Gastrocnemius medialis (tissue), 4 donors: Measurements from ENCODE around the gene OR6B3. TPM values are rescaled to one million over a fixed set of nuclear protein-coding genes. Genes with fewer than 3 reads are reported as not detected.

Experiments used
- ATAC-seq, 2 donors: fragments of 150-250 bp; one replicate each; pipeline ENCODE4 v1.9.1; 2016
- DNase-seq, 2 donors: peaks; one replicate each; pipeline ENCODE4 v3.0.0-alpha.2; 2019
- H3K27ac ChIP-seq, 4 donors: fragments of 200-600 bp; sonication (generic); 1 replicate in 1 of 4; 2 replicates in 3 of 4; pipeline ENCODE4 v1.5.1; 2016 to 2018; ENCODE audit warnings: mild to moderate bottlenecking in 2 of 4, moderate library complexity in 1 of 4
- H3K27me3 ChIP-seq, 3 donors: fragments of 200-600 bp; sonication (generic) in 2 of 3; 1 replicate in 1 of 3; 2 replicates in 2 of 3; pipeline versions ENCODE4 v1.5.1 to v1.6.0; 2016 to 2019; ENCODE audit warnings: mild to moderate bottlenecking in 1 of 3, moderate library complexity in 1 of 3
- H3K36me3 ChIP-seq, 2 donors: fragments of 200-600 bp; sonication (generic) in 1 of 2; one replicate each; pipeline ENCODE4 v1.5.1; 2017 to 2018
- H3K4me1 ChIP-seq, 2 donors: fragments of 200-600 bp; sonication (generic) in 1 of 2; one replicate each; pipeline ENCODE4 v1.5.1; 2016 to 2017; ENCODE audit warnings: mild to moderate bottlenecking in 2 of 2
- H3K4me3 ChIP-seq, 4 donors: fragments of 200-600 bp; sonication (generic) in 3 of 4; 1 replicate in 1 of 4; 2 replicates in 3 of 4; pipeline ENCODE4 v1.5.1; 2016 to 2019; ENCODE audit warnings: mild to moderate bottlenecking in 2 of 4
- H3K9me3 ChIP-seq, 3 donors: fragments of 200-600 bp; sonication (generic) in 2 of 3; 1 replicate in 1 of 3; 2 replicates in 2 of 3; pipeline ENCODE4 v1.5.1; 2016 to 2019
- POLR2A ChIP-seq, 2 donors: fragments of 450-650 bp; IDR thresholded peaks; one replicate each; pipeline ENCODE4 v1.6.1; 2017; ENCODE audit warnings: antibody characterized with exemption in 2 of 2, mild to moderate bottlenecking in 2 of 2, moderate library complexity in 2 of 2
- in situ Hi-C, 4 donors: fragments of 200-750 bp; cut with MboI; loops; one replicate each; pipeline versions ENCODE4 v1.15.0 to v1.8.0; 2017; ENCODE audit warnings: low sequenced_read_pairs in 4 of 4
- intact Hi-C: fragments of 100-400 bp; cut with DNase I; formaldehyde crosslinking; loops from one replicate; pipeline ENCODE4 v1.15.1; 2023; ENCODE audit warnings: low total_unique reads
- total RNA-seq, 4 donors: library from RNA; depleted of rRNA; stranded (reverse); fragments of >200 nt; gene quantifications; one replicate each; pipeline versions ENCODE4 v1.1.0 to v1.2.3, GENCODE V29; 2016
- TF ChIP-seq, protein P1 (sequence below), 5 experiments: fragments of 450-650 bp in 3 of 5; fragments of 200-600 bp in 2 of 5; sonication (generic) in 2 of 5; IDR thresholded peaks in 4 of 5; conservative IDR thresholded peaks in 1 of 5; 1 replicate in 4 of 5; 2 replicates in 1 of 5; pipeline ENCODE4 v1.5.1; 2016 to 2019; ENCODE audit warnings: antibody characterized with exemption in 5 of 5, mild to moderate bottlenecking in 3 of 5, moderate library complexity in 3 of 5

Gene OR6B3
- total RNA-seq, 4 donors from 2014 or later: not detected

DNA sequence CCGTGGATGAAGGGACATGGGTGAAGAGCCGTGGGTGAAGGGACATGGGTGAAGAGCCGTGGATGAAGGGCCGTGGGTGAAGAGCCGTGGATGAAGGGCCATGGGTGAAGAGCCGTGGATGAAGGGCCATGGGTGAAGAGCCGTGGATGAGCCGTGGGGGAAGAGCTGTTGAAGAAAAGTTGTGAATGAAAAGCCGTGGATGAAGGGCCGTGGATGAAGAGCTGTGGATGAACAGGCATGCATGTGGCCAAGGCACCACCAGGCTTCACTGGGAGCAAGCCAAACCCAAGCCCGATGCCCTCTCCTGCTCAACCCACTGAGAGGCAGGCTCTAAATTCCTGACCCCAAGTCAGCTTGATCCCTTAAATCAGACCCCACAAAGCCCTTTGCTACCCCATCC, 10.6 kb downstream of the OR6B3 start:
- Histone ChIP-seq H3K36me3 (no peaks in the 10 kb centered on the region), H3K9me3 (no peaks in the 10 kb centered on the region), H3K27ac (no peak overlapping the region), H3K4me3 (no peak overlapping the region), H3K27me3 (peaks cover 2 to 7% (median 3%) of the 10 kb centered on the region in 3 donors), H3K4me1 (no peaks in the 10 kb centered on the region)
- intact Hi-C loops: no loop called here
- ATAC-seq (no peak), DNase-seq (no peak)
- TF ChIP-seq POLR2A (IDR thresholded peaks at IDR 0.05): no peak
- TF ChIP-seq, protein P1, sequence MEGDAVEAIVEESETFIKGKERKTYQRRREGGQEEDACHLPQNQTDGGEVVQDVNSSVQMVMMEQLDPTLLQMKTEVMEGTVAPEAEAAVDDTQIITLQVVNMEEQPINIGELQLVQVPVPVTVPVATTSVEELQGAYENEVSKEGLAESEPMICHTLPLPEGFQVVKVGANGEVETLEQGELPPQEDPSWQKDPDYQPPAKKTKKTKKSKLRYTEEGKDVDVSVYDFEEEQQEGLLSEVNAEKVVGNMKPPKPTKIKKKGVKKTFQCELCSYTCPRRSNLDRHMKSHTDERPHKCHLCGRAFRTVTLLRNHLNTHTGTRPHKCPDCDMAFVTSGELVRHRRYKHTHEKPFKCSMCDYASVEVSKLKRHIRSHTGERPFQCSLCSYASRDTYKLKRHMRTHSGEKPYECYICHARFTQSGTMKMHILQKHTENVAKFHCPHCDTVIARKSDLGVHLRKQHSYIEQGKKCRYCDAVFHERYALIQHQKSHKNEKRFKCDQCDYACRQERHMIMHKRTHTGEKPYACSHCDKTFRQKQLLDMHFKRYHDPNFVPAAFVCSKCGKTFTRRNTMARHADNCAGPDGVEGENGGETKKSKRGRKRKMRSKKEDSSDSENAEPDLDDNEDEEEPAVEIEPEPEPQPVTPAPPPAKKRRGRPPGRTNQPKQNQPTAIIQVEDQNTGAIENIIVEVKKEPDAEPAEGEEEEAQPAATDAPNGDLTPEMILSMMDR (IDR thresholded peaks at IDR 0.05 in 4 of 5, conservative IDR thresholded peaks at IDR 0.05 in 1 of 5): no peak
- in situ Hi-C loops: no loop called here

DNA sequence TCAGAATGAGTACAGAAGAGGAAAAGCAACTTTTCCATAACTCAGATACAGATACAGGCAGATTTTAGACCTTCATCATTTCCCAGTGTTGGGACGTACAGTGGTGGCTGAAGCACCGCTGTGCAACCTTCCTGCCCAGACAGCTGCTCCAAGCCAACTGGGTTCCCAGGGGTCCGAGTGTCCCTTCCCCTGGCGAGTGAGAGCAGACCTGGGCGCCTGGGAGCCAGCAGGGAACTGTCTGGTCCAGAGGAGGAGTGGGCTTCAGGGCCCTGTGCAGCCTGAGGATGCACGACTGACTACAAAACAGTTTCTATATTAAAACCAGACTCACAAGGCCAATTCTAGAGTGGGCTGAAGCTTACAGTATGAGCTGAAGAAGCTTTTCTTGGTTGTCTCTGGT, 12.0 kb downstream of the OR6B3 start:
- Histone ChIP-seq H3K4me3 (no peak overlapping the region), H3K27me3 (peaks cover 0 to 6% (median 0%) of the 10 kb centered on the region in 3 donors), H3K27ac (no peak overlapping the region), H3K4me1 (no peaks in the 10 kb centered on the region), H3K36me3 (no peaks in the 10 kb centered on the region), H3K9me3 (no peaks in the 10 kb centered on the region)
- DNase-seq (no peak), ATAC-seq (no peak)
- in situ Hi-C loops (no loop called here), intact Hi-C loops (no loop called here)
- TF ChIP-seq, protein P1 (IDR thresholded peaks at IDR 0.05 in 4 of 5, conservative IDR thresholded peaks at IDR 0.05 in 1 of 5): no peak
- no peak for TF ChIP-seq POLR2A (IDR thresholded peaks at IDR 0.05)

DNA sequence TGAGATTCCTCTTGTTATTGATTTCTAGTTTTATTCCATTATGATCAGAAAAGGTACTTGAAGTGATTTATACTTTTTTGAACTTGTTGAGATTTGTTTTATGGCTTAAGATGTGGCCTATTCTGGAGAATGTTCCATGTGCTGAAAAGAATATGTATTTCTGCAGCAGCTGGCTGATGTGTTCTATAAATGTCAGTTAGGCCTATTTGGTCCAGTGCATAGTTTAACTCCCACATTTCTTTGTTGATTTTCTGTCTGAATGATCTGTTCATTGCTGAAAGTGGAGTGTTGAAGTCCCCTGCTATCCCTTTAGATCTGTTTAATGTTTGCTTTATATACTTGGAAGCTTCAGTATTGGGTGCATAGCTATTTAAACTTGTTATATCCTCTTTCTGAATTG, 16.0 kb downstream of the OR6B3 start:
- no peaks in the 10 kb centered on the region for H3K4me1 ChIP-seq
- TF ChIP-seq, protein P1 (IDR thresholded peaks at IDR 0.05 in 4 of 5, conservative IDR thresholded peaks at IDR 0.05 in 1 of 5): no peak
- TF ChIP-seq POLR2A (IDR thresholded peaks at IDR 0.05): no peak
- DNase-seq (no peak), ATAC-seq (no peak)
- H3K9me3 ChIP-seq: no peaks in the 10 kb centered on the region
- H3K27ac ChIP-seq: no peak overlapping the region
- in situ Hi-C loops: no loop called here
- H3K27me3 ChIP-seq: peaks cover 0 to 3% (median 0%) of the 10 kb centered on the region in 3 donors
- no peak overlapping the region for H3K4me3 ChIP-seq
- intact Hi-C loops: no loop called here
- no peaks in the 10 kb centered on the region for H3K36me3 ChIP-seq

DNA sequence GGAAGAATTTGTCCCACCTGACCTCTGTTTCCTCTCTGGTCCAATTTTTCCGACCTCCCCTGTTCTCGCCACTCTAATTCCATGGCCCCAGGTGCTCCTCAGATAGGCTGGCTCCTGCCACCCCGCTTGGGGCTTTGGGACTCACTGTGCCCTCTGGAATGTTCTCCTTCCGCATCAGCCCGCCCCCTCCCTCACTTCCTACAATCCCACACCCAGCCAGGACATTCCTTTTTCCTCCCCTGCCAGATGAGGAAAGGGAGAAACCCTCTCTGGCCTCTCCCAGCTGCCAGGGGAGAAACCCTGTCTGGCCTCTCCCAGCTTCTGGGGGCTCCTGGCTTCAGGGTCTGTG, 20.0 kb downstream of the OR6B3 start:
- in situ Hi-C loops (no loop called here), intact Hi-C loops (no loop called here)
- no peak overlapping the region for H3K4me3 ChIP-seq
- no peaks in the 10 kb centered on the region for H3K36me3 ChIP-seq
- no peaks in the 10 kb centered on the region for H3K4me1 ChIP-seq
- no peak overlapping the region for H3K27ac ChIP-seq
- ATAC-seq (no peak), DNase-seq (no peak)
- no peaks in the 10 kb centered on the region for H3K9me3 ChIP-seq
- H3K27me3 ChIP-seq: peaks cover 0 to 3% (median 0%) of the 10 kb centered on the region in 3 donors
- TF ChIP-seq, protein P1 (IDR thresholded peaks at IDR 0.05 in 4 of 5, conservative IDR thresholded peaks at IDR 0.05 in 1 of 5): no peak
- no peak for TF ChIP-seq POLR2A (IDR thresholded peaks at IDR 0.05)
